H1 (cell line): ENCODE data around the gene ECSIT. TPM values are rescaled to one million over a fixed set of nuclear protein-coding genes. Genes with fewer than 3 reads are reported as not detected.
A peak's percentile ranks its signal among the peaks of the same experiment; 100 is the strongest.

Experiments used
- ASH2L ChIP-seq: fragments of 200-600, 300-600 bp; sonication (generic); IDR thresholded peaks from one replicate; pipeline ENCODE4 v1.7.1; 2017; ENCODE audit warnings: low read length
- CBX8 ChIP-seq: fragments of 300-800, 300-1000 bp; sonication (generic); IDR thresholded peaks from 2 replicates; pipeline ENCODE4 v1.7.1; 2016; ENCODE audit warnings: low read depth, low read length, borderline replicate concordance
- CHD2 ChIP-seq: IDR thresholded peaks from 2 replicates; pipeline ENCODE4 v1.6.1; 2012; ENCODE audit warnings: low read length, improper control_type of control experiment
- CHD7 ChIP-seq: fragments of 300-600 bp; sonication (generic); IDR thresholded peaks from 2 replicates; pipeline ENCODE4 v1.7.1; 2012; ENCODE audit warnings: low read length, moderate library complexity, mild to moderate bottlenecking, inconsistent platforms; ENCODE audit not compliant: insufficient replicate concordance
- HDAC6 ChIP-seq: IDR thresholded peaks from one replicate; pipeline ENCODE4 v1.7.1; 2012; ENCODE audit warnings: low read depth, mild to moderate bottlenecking, inconsistent platforms, low read length, moderate library complexity
- JUN ChIP-seq: IDR thresholded peaks from 2 replicates; pipeline ENCODE4 v1.6.1; 2011; ENCODE audit warnings: low read depth, mild to moderate bottlenecking, improper control_type of control experiment, low read length
- KDM5A ChIP-seq: fragments of 200-600 bp; IDR thresholded peaks from 2 replicates; pipeline ENCODE4 v1.7.1; 2012; ENCODE audit warnings: mild to moderate bottlenecking, low read length, inconsistent platforms, mixed read lengths
- NANOG ChIP-seq: IDR thresholded peaks from 2 replicates; pipeline ENCODE4 v1.6.1; 2011; ENCODE audit warnings: low read length, low read depth, mild to moderate bottlenecking, inconsistent platforms; ENCODE audit not compliant: insufficient read depth, poor library complexity, severe bottlenecking
- SP4 ChIP-seq: IDR thresholded peaks from 2 replicates; pipeline ENCODE4 v1.6.1; 2012; ENCODE audit warnings: low read length, inconsistent platforms
- USF2 ChIP-seq: IDR thresholded peaks from 2 replicates; pipeline ENCODE4 v1.6.1; 2011; ENCODE audit warnings: low read length, improper control_type of control experiment
- polyA plus RNA-seq, 7 experiments: library from polyadenylated mRNA; depleted of rRNA in 3 of 7; stranded (reverse) in 5 of 7; unstranded in 2 of 7; fragments of >200 nt in 5 of 7; fragments of 200-250 nt in 2 of 7; gene quantifications; 1 replicate in 5 of 7; 2 replicates in 1 of 7; 4 replicates in 1 of 7; pipeline versions ENCODE4 v1.2.1 to v1.2.3, GENCODE V29; 2011 to 2013; ENCODE audit warnings: missing spikeins in 2 of 7, mixed read lengths in 2 of 7
- total RNA-seq: library from RNA; stranded (reverse); fragmentation: NEBNext Ultra II Directional; extraction: Animal tissue kit (Norgen Biotek cat#: 25700); gene quantifications from 2 replicates; pipeline ENCODE4 v1.2.1, GENCODE V29; 2021

Gene ECSIT
- total and polyA plus RNA-seq, 2 of the 8 experiments (the other 6 are each of a cell fraction or from before 2014, with no cell fraction given) = 55.7 to 74.1 TPM

- no peak for TF ChIP-seq JUN
- TF ChIP-seq CHD2 = no peak
- TF ChIP-seq SP4 = no peak
- TF ChIP-seq HDAC6 = no peak
- no peak for TF ChIP-seq KDM5A
- no peak for TF ChIP-seq CBX8
- no peak for TF ChIP-seq NANOG
- TF ChIP-seq ASH2L = peak; percentile 24
- no peak for TF ChIP-seq CHD7
- peak; percentile 97 for TF ChIP-seq USF2
These were observed 46.4 kb downstream of the ECSIT start (continued) for GRCh38 chr19:11482384-11483050.
